SHP77 treated with DMSO at 0.1 percent for 48 hours (cell line): ENCODE measurements around the gene ANKS1B.
"Not testable (repeated sequence)": the region's sequence is repeated elsewhere in the genome, so short reads cannot be mapped to it uniquely, and the experiment has no call there.

ENCODE experiments used
- DNase-seq: peaks from one replicate; lab custom pipeline; 2025; lab: John Stamatoyannopoulos, UW

Gene ANKS1B

DNA sequence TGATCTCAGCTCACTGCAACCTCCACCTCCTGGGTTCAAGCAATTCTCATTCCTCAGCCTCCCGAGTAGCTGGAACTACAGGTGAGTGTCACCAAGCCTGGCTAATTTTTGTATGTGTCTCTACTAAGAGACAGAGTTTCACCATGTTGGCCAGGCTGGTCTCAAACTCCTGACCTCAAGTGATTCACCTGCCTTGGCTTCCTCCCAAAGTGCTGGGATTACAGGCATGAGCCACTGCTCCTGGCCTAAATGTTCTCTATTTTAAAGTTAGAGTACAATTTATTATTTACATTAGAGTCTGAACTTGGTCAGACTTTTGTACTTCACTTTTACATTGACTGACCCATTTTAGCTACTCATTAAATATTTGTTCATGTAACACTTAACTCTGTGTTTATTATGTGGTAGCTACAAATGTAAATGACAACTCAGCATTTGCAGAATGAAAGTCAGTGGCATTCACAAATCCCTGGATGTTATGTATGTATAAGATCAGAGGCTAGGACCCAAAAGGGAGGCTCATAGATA, 930.1 kb downstream of the ANKS1B start:
- DNase-seq = no peak

DNA sequence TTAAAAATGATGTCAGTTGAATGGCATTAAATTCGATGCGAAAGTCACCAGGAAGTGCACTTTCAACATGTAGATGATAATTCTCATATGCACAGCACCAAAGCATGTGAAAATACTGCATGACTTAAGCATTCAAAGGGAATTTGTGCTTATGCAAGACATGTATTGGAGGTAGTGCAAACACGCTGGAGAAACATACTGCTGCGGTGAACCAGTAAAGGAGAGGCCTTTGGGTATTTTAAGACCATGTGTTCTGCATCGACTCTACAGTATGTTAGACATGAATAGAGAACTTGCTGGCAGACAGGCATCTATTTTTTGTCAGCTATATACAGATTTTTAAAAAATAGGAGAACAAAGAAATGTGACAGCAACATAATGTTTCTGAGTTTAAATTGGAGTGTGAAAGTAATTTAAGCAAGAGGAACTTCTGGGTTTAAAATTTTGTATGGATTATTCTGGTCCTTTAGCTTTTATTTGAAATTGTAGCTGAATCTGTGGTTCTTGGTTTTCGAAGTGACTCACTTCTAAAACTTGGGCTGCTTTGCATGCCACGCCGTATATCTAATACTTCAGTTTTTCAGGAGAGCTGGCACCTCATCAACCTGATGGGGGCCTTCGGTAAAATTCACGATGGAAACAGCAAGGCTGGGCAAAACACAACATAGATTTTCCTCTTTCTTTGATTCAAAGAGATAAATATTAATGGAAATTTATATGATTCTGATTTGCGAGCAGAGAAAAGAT, 930.9 kb downstream of the ANKS1B start:
- no peak for DNase-seq

DNA sequence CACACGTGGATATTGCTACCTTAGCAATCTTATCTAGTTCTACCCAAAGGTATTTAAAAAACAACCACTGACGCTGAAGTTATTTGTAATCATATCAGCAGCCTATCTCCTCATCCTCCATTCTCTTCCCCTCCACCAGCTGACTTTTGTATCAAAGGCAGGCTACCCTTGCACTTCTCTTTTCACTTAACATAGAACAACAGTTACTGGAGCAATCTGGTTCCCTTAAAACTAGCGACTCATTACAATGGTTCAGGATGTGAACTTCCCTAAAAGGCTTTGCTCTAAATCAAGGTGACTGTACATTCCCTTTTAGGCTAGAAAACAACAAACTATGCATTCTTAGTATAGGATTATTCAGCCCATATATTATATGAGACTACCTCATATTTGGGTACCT, 935.0 kb downstream of the ANKS1B start:
- DNase-seq = no peak

DNA sequence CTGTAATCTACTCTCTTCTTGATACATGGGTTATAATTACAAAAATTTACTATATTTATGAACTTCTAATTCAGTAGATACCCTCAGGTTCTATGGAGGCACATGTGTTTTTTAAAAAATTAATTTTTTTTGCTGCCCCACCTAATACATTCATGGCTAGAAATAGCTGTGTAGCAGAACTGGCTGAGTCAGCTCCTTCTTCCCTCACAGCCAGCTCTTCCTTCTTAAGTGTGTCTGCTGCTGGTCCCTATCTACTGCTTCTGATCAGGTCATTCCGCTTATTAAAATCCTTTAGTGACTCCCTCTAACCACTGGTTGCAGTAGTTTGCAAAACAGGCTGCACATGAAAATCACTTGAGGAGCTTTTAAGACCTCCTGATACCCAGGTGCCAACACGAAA, 939.6 kb downstream of the ANKS1B start:
- no peak for DNase-seq

DNA sequence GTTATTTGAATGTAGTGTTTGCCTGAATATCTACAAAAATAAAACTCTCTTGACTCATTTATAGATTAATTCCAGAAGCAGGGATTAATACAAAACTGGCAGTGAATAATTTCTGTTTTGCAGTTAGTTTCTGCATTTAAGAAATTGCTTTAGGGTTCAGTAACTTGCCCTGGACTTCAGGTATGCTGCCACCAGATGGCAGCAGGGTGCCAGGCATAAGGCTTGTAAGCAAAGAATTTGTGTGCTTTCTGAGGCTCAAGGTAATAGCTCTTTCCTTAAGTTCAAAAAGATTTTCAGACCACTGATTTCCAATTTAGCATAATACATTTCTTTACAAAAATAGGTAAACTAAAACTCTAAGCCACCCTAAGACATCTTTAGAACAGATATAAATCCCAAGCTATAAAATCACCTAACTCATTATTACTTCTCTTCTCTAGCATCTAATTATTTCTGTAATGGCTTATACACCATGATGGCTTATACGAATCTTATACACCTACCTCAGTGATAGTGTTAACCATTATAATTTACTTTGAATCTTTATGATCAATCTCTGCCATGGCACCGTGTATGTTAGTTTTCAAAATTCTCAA, 941.3 kb downstream of the ANKS1B start:
- DNase-seq = peak; percentile 34

DNA sequence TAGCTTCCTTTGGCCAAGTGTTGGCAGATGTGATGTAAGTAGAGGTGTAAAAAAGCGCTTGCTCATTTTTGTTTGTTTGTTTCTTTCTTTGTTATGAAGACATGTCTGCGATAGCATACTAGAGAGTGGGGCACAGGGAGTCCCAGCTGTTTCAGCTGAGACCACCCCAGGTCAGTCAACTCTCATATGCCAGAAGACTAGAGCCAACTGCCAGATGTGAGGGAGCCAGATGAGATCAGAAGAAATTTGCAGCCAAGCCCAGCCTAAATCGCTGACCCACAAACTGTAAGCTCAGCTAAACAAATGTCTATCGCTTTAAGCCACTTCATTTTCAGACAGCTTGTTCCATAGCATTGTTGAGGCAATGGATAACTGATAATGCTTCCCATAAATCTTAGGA, 942.5 kb downstream of the ANKS1B start:
- no peak for DNase-seq

DNA sequence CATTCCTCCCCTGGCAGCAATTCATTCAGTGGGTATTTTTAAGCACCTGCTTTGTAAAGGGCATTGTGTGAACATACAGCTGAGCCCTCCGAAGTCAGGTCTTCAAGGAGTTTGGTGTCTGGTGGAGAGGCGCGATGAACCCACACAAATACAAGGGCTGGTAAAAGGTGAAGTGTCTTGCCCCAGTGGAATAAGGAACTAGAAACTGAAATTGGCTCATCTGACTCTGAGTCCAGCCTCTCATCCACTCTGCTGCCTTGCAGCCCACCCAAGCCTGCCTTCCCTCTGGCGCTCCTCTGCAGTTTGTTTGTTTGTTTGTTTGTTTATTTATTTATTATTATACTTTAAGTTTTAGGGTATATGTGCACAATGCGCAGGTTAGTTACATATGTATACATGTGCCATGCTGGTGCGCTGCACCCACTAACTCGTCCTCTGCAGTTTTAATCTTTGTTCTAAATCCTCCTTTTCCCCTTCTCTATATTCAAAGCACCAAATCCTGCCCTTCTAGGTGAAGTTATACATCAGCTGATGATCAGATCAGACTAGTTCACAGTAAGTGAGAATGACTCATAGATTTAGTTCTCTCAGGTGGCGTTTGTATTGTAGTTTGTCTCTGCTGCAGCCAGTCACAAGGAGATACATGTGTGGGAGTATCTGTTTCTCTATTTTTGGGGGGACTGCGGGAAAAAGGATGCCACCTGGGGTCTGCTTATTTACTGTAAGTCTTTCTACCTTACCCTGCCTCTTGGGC, 945.2 kb downstream of the ANKS1B start:
- no peak for DNase-seq

DNA sequence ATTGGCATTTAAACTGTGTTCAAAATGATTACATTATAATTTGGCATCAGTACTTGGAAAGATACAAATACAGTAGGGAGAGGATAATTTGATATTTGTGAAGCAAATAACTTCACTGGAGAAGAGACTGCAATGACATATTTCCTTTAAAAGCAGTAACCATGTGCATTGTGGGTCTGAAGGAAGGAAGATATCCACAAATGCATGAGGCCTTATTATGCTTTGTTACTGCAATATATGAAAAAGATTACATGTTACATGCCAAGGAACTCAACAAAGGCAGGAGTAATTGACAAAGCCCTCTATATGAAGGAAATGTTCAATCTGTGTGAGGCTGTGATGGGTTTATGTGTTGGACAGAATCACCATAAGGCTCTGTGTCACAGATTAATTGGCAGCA, 948.2 kb downstream of the ANKS1B start:
- no peak for DNase-seq

DNA sequence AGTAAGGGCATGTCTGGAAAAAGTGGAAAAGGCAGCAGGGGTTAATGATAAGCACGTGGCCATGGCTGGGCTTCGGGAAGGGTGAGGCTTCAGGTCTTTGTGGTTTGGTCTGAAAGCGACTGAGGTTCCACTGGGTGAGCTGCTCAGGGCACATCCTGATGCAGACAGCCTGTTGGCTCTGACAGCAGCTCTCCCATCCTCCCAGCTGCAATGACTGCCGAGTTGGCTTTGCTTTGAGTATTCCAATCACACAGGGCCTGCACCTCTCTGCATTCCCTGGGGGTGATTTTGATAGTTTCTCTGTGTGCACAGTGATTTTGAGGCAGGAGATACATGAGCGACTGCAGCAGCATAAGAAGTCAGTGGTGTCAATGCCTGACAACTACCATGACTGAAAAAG, 948.9 kb downstream of the ANKS1B start:
- no peak for DNase-seq

DNA sequence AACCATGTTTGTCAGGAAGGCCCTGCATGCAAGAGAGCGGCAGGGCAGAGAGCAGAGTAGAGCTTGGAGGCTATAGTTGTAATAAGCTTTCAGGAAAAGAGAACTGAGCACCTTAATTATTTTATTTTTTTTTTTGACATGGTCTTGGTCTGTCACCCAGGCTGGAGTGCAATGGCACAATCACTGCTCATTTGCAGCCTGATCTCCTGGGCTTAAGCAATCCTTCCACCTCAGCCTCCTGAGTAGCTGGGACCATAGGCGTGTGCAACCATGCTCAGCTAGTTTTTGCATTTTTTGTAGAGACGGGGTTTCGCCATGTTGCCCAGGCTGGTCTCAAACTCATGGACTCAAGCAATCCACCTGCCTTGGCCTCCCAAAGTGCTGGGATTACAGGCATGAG, 950.5 kb downstream of the ANKS1B start:
- DNase-seq = not testable (repeated sequence)

DNA sequence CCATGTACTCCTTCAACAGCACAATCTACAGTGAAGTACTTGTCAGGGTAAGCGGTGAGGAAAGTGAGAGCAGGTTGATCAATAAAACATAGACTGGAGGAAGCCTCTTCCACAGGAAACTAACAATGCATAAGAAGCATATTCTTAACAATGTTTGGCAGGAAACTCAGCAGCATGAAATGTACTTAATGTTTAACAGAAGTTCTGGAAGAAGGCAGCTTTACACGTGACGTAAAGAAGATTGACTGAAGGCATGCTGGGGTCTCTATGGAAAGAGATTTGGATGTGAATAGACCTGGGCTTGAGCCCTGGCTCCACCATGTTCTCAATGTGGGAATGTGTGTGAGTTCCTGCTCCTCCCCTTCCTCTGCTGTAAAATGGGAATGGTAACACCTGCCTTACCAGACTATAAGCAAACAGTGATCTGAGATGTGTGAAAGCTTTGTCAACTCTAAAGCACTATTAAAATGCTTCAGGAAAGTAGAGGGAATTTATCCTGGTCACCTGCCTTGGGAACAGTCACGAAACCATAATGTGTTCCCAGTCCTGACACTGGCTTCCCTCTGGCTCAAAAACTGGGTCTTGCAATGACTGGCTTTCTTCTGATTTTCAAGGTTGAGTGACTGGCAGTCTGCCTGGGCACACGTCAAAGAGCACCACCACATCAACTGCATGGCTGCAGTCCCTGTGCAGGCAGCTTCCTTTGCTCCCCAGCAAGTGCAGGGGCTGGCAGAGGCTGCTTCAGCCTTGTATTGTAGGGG, 955.0 kb downstream of the ANKS1B start:
- DNase-seq = peak; percentile 23

DNA sequence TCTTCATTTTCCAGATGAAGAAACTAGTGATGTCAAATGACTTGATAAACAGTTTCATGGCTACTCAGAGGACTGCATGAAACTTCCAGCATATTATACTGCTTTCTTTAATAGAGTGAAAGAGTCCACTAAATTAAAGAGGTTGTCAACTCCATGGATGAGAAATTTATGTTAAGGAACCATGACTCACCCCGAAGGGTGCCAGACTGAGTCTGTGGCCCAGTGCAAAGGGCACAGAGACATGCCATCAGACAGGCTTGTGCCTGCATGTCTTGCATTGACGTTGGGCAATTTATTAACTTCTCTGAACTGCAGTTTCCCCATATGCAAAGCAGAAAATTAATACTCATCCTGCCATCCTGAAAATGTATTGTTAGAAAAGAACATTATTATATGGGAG, 957.3 kb downstream of the ANKS1B start:
- no peak for DNase-seq

DNA sequence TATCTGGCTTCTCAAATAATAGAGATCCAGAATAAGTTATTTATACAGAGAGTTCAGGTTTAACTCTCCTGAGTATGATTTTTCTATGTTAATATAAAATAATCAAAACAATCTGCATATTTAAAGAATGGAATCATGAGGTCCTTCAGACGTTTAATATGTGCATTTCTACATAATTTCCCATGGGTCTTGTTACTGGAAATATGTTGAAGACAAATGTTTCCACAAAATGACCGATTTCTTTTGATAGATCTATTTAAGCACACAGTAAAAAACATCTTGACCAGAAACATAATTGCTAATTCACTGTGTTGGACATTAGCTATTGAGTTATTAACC, 957.7 kb downstream of the ANKS1B start:
- no peak for DNase-seq

DNA sequence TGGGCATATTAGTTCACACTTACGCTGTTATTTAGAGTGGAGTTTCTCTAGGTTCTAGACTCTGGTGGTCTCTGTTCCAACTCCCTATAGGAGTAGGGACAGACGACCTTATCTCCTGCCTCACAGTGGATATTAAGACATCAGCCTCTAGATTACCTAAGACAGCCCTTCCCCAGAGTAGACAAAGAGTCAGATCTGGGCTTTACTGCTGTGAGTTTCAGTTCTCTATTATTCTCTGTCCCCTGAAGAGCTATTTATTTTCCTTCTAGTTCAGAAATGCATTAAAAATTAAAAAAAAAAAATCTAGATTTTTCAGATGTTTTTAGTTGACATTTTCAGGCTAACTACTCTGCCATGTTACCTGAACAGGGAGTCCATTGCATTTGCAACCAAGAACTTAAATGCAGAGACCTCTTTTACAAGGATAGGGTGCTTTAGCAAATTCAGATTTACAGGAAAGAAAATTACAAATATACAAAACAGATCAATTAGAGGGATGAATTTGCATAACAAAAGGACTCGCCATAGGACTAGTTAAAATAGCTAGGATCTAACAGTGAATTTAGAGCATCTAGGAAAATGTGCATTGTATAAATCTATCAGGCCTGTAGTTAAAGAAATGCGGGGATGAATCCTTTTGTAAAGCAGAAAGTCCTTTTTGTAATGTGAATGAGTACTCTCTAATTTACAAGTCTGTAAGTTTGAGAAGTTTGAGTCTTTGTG, 958.2 kb downstream of the ANKS1B start:
- DNase-seq = no peak

DNA sequence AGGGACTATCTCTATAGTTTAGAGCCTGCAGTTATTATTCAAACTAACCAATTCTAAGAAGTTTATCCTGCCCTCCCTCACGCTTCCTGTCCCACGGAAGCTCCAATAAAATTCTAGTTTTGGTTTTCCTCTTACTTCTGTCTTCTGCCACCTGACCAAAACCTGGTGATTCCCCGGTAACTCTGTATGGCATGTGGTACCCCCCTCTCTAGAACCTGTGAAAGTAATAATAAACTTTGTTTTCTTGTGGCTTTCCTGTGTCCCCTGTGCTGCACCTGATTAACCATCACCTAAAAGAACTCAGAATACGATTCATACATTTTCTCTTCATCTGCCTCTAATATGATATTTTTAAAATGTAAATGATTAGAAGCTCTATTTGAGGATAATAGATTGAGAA, 959.9 kb downstream of the ANKS1B start:
- no peak for DNase-seq

DNA sequence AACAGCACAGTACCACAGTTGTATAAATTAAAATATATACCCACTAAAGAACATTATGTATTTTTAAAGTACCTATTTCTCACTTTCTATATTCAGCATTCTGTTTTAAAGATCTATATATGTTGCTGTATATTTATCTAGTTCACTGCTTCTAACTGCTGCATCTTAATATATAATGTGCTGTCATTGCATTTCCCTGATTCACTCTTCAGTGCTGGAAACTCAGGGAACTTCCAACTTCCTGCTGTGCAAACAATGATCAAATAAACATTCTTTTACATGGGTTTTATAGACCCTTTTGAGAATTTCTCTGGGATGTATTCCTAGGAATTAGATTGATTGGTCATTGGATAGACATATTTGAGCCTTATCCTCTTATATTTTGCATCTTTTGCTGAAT, 960.5 kb downstream of the ANKS1B start:
- DNase-seq = no peak

DNA sequence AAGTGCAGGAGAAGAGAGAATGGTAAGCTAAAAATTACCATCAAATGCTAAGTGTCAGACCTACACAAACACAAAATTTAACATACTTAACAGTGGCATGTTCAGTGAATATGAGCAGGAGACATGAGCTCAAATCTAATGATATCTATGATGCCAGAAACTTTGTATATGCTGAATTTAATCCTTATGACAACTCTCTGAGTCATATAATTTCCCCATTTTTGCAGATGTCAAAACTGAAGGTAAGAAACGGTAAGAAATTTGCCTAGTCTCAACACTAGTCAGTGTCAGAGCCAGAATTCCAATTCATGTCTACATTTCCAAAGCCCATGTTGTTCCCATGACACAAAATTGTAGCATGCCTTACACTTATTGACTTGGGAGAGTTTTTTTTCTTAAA, 963.9 kb downstream of the ANKS1B start:
- DNase-seq = no peak

DNA sequence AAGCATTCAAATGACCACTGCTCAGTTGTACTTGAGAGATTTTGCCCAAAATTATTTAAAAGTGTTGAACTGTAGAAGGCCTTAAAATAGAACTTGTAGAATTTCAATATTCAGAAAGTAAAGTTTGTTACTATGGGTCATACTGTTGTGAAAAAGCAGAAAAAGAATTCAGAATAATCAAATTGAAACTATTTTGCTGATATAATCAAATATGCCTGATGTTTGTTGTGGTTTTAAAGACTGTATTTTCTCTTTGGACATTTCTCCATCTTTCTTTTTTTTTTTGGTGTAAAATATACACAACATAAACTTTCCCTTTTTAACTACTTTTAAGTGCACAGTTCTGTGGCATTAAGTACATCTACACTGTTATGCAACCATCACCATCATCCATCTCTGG, 964.9 kb downstream of the ANKS1B start:
- DNase-seq = no peak

DNA sequence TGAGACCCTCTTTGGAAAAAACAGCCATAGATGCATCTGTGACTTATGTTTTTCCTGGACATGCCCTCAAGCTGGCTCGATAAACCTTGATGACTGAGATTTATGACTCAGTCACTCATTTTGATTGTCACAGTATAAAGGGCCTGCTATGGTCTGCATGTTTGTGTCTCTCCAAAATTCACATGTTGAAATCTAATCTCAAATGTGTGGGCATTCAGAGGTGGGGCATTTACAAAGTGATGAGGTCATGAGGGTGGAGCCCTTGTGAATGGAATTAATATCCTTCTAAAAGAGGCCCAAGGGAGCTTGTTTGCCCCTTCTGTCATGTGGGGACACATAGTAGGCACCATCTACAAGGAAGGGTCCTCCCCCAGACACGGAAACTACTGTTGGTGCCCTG, 966.8 kb downstream of the ANKS1B start:
- DNase-seq = no peak

DNA sequence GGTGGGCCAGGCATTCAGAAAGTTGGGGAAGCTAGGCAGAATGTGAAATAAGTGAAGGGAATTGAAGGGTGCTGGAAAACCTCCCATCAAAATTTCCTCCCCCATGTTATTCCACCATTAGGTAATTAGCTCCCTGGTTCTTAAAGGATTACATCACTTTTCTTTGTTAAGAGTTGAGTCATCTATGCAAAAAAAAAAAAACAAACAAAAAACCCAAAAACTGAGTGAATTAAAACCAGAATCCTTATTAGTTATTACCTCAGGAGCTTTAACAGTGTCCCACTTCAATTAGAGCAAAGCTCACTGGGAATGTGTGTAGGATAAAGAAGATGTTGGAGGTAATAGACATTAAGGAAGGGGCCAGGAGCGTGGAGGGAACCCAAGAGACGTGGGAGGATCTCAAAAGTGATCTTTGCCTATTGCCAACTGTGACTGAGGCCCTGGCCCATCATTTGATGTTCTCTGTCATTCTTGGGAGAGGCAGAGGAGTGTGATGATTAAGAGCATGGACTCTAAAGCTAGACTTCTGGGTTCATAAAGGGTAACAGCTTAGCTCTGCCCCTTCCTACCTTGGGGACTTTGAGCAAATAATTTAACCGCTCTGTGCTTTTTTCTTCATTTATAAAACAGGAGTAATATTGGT, 975.0 kb downstream of the ANKS1B start:
- no peak for DNase-seq

DNA sequence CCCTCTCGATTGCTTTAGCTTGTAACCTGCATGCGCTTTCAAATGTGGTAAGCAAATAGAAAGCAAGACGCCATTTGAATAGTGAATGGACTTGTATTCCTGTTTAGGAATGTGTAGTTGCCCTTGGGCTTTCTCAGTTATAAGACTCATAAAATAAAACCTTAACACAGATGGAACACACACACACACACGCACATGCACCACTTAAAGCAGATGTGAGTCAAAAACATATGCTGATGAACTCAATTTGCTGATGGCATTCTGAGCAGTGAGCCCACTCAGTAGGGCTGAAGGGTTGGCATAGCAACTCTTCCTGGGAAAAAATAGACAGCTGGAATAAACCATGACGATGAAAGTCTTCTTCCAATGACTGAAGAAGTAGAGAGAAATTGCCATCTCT, 979.1 kb downstream of the ANKS1B start:
- DNase-seq = no peak
